ENCODE data around the gene DHRSX.
"Not testable (repeated sequence)": the region's sequence is repeated elsewhere in the genome, so short reads cannot be mapped to it uniquely, and the experiment has no call there.

DHRSX gene

GRCh38 chrX:2485789-2486345 is 14.9 kb downstream of the DHRSX start:
- Histone ChIP-seq H3K36me3 (peaks cover 54% of the 10 kb centered on the region), H3K9me3 (no peaks in the 10 kb centered on the region), H3K27me3 (no peaks in the 10 kb centered on the region), H3K27ac (no peak overlapping the region), H3K4me3 (ENCODE audit: low read depth in 1 of 2, low read length in 1 of 2) (no peak overlapping the region), H3K4me1 (ENCODE audit: control insufficient read depth in 1 of 2, insufficient read depth in 1 of 2, low read depth in 1 of 2, low read length in 1 of 2) (no peaks in the 10 kb centered on the region)
- TF ChIP-seq CTCF (IDR thresholded peaks at IDR 0.05): no peak

- Histone ChIP-seq H3K27me3 (no peaks in the 10 kb centered on the region), H3K27ac (peak overlapping the region; percentile 52), H3K36me3 (peaks cover 46% of the 10 kb centered on the region), H3K4me1 (ENCODE audit: control insufficient read depth in 1 of 2, insufficient read depth in 1 of 2, low read depth in 1 of 2, low read length in 1 of 2) (no peaks in the 10 kb centered on the region), H3K9me3 (no peaks in the 10 kb centered on the region), H3K4me3 (ENCODE audit: low read depth in 1 of 2, low read length in 1 of 2) (no peak overlapping the region)
- TF ChIP-seq CTCF (IDR thresholded peaks at IDR 0.05): no peak
These were observed 15.8 kb downstream of the DHRSX start for GRCh38 chrX:2484721-2485648.

- no peaks in the 10 kb centered on the region for H3K9me3 ChIP-seq
- H3K27ac ChIP-seq: no peak overlapping the region
- no peak for TF ChIP-seq CTCF (IDR thresholded peaks at IDR 0.05)
- no peaks in the 10 kb centered on the region for H3K4me1 ChIP-seq (ENCODE audit: control insufficient read depth in 1 of 2, insufficient read depth in 1 of 2, low read depth in 1 of 2, low read length in 1 of 2)
- peaks cover 39% of the 10 kb centered on the region for H3K36me3 ChIP-seq
- H3K4me3 ChIP-seq (ENCODE audit: low read depth in 1 of 2, low read length in 1 of 2): no peak overlapping the region
- H3K27me3 ChIP-seq: no peaks in the 10 kb centered on the region
These were observed 16.5 kb downstream of the DHRSX start for GRCh38 chrX:2484256-2484655.

GRCh38 chrX:2483398-2484060 is 17.2 kb downstream of the DHRSX start:
- no peak for TF ChIP-seq CTCF (IDR thresholded peaks at IDR 0.05)

GRCh38 chrX:2481597-2481996 is 19.2 kb downstream of the DHRSX start:
- H3K27me3 ChIP-seq; H3K4me1 ChIP-seq (ENCODE audit: control insufficient read depth in 1 of 2, insufficient read depth in 1 of 2, low read depth in 1 of 2, low read length in 1 of 2); H3K27ac ChIP-seq; H3K9me3 ChIP-seq; H3K4me3 ChIP-seq (ENCODE audit: low read depth in 1 of 2, low read length in 1 of 2): not testable (repeated sequence)
- peaks cover 12% of the 10 kb centered on the region for H3K36me3 ChIP-seq

More at GRCh38 chrX:2483398-2484060, 17.2 kb downstream of the DHRSX start:
- Histone ChIP-seq H3K4me3 (ENCODE audit: low read depth in 1 of 2, low read length in 1 of 2) (no peak overlapping the region), H3K36me3 (peaks cover 32% of the 10 kb centered on the region), H3K27me3 (no peaks in the 10 kb centered on the region), H3K4me1 (ENCODE audit: control insufficient read depth in 1 of 2, insufficient read depth in 1 of 2, low read depth in 1 of 2, low read length in 1 of 2) (no peaks in the 10 kb centered on the region), H3K9me3 (no peaks in the 10 kb centered on the region), H3K27ac (no peak overlapping the region)

GRCh38 chrX:2479982-2480381 is 20.8 kb downstream of the DHRSX start:
- H3K4me3 ChIP-seq (ENCODE audit: low read depth in 1 of 2, low read length in 1 of 2); H3K27ac ChIP-seq; H3K27me3 ChIP-seq; H3K4me1 ChIP-seq (ENCODE audit: control insufficient read depth in 1 of 2, insufficient read depth in 1 of 2, low read depth in 1 of 2, low read length in 1 of 2); H3K9me3 ChIP-seq; H3K36me3 ChIP-seq: not testable (repeated sequence)
